Skin of body (tissue), 2 donors: ENCODE data around the gene EML5. TPM values are rescaled to one million over a fixed set of nuclear protein-coding genes. Genes with fewer than 3 reads are reported as not detected.
"Not testable (repeated sequence)": the region's sequence is repeated elsewhere in the genome, so short reads cannot be mapped to it uniquely, and the experiment has no call there.

ENCODE experiments used
- DNase-seq: peaks from one replicate; lab custom pipeline; 2025; lab: John Stamatoyannopoulos, UW
- total RNA-seq: library from RNA; depleted of rRNA; stranded (reverse); fragments of >200 nt; gene quantifications from one replicate; pipeline ENCODE4 v1.2.3, GENCODE V29; 2014

The EML5 gene
- 0.49 TPM for total RNA-seq

GRCh38 chr14:88792473-88793258, at the start of gene EML5:
Gene EML5, minus strand, starts transcription at chr14:88792953. Its CDS starts 450 bp downstream, at chr14:88792503.
- peak; percentile 39 for DNase-seq

- no peak for DNase-seq
Measured at GRCh38 chr14:88842414-88842813, 49.7 kb upstream of the EML5 start.

GRCh38 chr14:88841741-88842140, 49.0 kb upstream of the EML5 start:
- DNase-seq: no peak

- no peak for DNase-seq
Measured at GRCh38 chr14:88840926-88841325, 48.2 kb upstream of the EML5 start.

- no peak for DNase-seq
Measured at GRCh38 chr14:88838015-88838414, 45.3 kb upstream of the EML5 start.

GRCh38 chr14:88837495-88837894, 44.7 kb upstream of the EML5 start:
- DNase-seq: no peak

- no peak for DNase-seq
Measured at GRCh38 chr14:88835661-88836060, 42.9 kb upstream of the EML5 start.

- DNase-seq: no peak
Measured at GRCh38 chr14:88834883-88835431, 42.2 kb upstream of the EML5 start.

GRCh38 chr14:88831284-88831683, 38.5 kb upstream of the EML5 start:
- no peak for DNase-seq

GRCh38 chr14:88829685-88830302, 37.0 kb upstream of the EML5 start:
- DNase-seq: no peak

- no peak for DNase-seq
Measured at GRCh38 chr14:88829188-88829587, 36.4 kb upstream of the EML5 start.

GRCh38 chr14:88825503-88825902, 32.8 kb upstream of the EML5 start:
- DNase-seq: no peak

GRCh38 chr14:88825078-88825458, 32.3 kb upstream of the EML5 start:
- DNase-seq: no peak

GRCh38 chr14:88824314-88825077, 31.7 kb upstream of the EML5 start, which contains the start of gene TTC8:
Gene TTC8, plus strand, starts transcription at chr14:88824651. Its CDS starts 57 bp downstream, at chr14:88824708.
- DNase-seq: peak; percentile 95

GRCh38 chr14:88823968-88824313, 31.2 kb upstream of the EML5 start:
- DNase-seq: no peak

- no peak for DNase-seq
Measured at GRCh38 chr14:88821888-88822287, 29.1 kb upstream of the EML5 start.

GRCh38 chr14:88821378-88821777, 28.6 kb upstream of the EML5 start:
- DNase-seq: no peak

GRCh38 chr14:88819674-88820073, 26.9 kb upstream of the EML5 start:
- DNase-seq: not testable (repeated sequence)

- no peak for DNase-seq
Measured at GRCh38 chr14:88818018-88818417, 25.3 kb upstream of the EML5 start.

- no peak for DNase-seq
Measured at GRCh38 chr14:88815980-88816379, 23.2 kb upstream of the EML5 start.

- no peak for DNase-seq
Measured at GRCh38 chr14:88808359-88808758, 15.6 kb upstream of the EML5 start.

- DNase-seq: no peak
Measured at GRCh38 chr14:88804477-88804876, 11.7 kb upstream of the EML5 start.
